T-cell (primary cell): ENCODE data around the gene CCL4. TPM values are rescaled to one million over a fixed set of nuclear protein-coding genes. Genes with fewer than 3 reads are reported as not detected.

ENCODE experiments used
- ATAC-seq, 4 experiments: fragments of 200-7000 bp in 3 of 4; fragments of 150-1000 bp in 1 of 4; cut with Tn5 transposase; replicated peaks in 1 of 4; 1 replicate in 3 of 4; 2 replicates in 1 of 4; pipeline ENCODE4 v1.10.0; 2021; ENCODE audit warnings: moderate library complexity in 3 of 4, mild to moderate bottlenecking in 2 of 4, moderate number of reproducible peaks in 1 of 4
- CTCF ChIA-PET, 2 donors: fragments of 300-600 bp; sonication (Branson Sonifier 250); formaldehyde crosslinking; loops; one replicate each; lab custom pipeline; 2022; ENCODE audit warnings: antibody characterized with exemption in 2 of 2; lab: Charles Lee
- POLR2A ChIA-PET, 2 donors: fragments of 300-600 bp; sonication (Branson Sonifier 250); formaldehyde crosslinking; loops; one replicate each; lab custom pipeline; 2022; ENCODE audit warnings: antibody characterized with exemption in 2 of 2; lab: Charles Lee
- DNase-seq, 35 experiments: peaks; one replicate each; pipeline versions ENCODE4 v3.0.0 to v3.0.0-alpha.2; 2013 to 2023
- H3K27ac ChIP-seq: one replicate; pipeline ENCODE4 v1.5.1; 2013; ENCODE audit warnings: low read length
- H3K27me3 ChIP-seq, 2 experiments: replicated peaks in 1 of 2; 1 replicate in 1 of 2; 2 replicates in 1 of 2; pipeline versions ENCODE4 v1.6.1 to v1.7.0; 2013; ENCODE audit warnings: low read length in 1 of 2, mixed read lengths in 1 of 2; ENCODE audit not compliant: control insufficient read depth in 2 of 2, insufficient read depth in 2 of 2; ENCODE audit errors: extremely low read depth in 1 of 2
- H3K36me3 ChIP-seq, 2 donors: 1 replicate in 1 of 2; 2 replicates in 1 of 2; pipeline versions ENCODE4 v1.6.1 to v1.7.0; 2013; ENCODE audit warnings: low read length in 1 of 2; ENCODE audit not compliant: control insufficient read depth in 2 of 2, insufficient read depth in 1 of 2; ENCODE audit errors: extremely low read depth in 1 of 2
- H3K4me1 ChIP-seq, 2 experiments: 1 replicate in 1 of 2; 2 replicates in 1 of 2; pipeline versions ENCODE4 v1.6.1 to v1.7.0; 2013; ENCODE audit warnings: low read length in 2 of 2, mixed read lengths in 1 of 2; ENCODE audit not compliant: insufficient read depth in 2 of 2, control insufficient read depth in 1 of 2; ENCODE audit errors: extremely low read depth in 1 of 2
- H3K4me3 ChIP-seq, 2 donors: 1 replicate in 1 of 2; 2 replicates in 1 of 2; pipeline versions ENCODE4 v1.5.1 to v1.7.0; 2013; ENCODE audit warnings: mild to moderate bottlenecking in 2 of 2, low read length in 1 of 2, moderate library complexity in 1 of 2; ENCODE audit not compliant: control insufficient read depth in 1 of 2; ENCODE audit errors: extremely low read depth in 1 of 2
- H3K9me3 ChIP-seq: 2 replicates; pipeline ENCODE4 v1.7.0; 2013
- H3K27ac Mint-ChIP-seq, 2 donors: one replicate each; pipeline ENCODE4 v1.8.0; 2020 to 2021; ENCODE audit warnings: mild to moderate bottlenecking in 2 of 2, mixed read lengths in 2 of 2
- H3K27me3 Mint-ChIP-seq, 2 donors: one replicate each; pipeline ENCODE4 v1.8.0; 2021 to 2022; ENCODE audit warnings: mixed read lengths in 2 of 2
- H3K36me3 Mint-ChIP-seq: one replicate; pipeline ENCODE4 v1.8.0; 2021; ENCODE audit warnings: mixed read lengths
- H3K4me1 Mint-ChIP-seq, 3 donors: one replicate each; pipeline ENCODE4 v1.8.0; 2020 to 2022; ENCODE audit warnings: mixed read lengths in 3 of 3, mild to moderate bottlenecking in 1 of 3
- H3K4me3 Mint-ChIP-seq, 3 donors: one replicate each; pipeline ENCODE4 v1.8.0; 2020 to 2022; ENCODE audit warnings: mild to moderate bottlenecking in 3 of 3, mixed read lengths in 3 of 3, moderate library complexity in 3 of 3
- H3K9me3 Mint-ChIP-seq, 3 donors: one replicate each; pipeline ENCODE4 v1.8.0; 2020 to 2022; ENCODE audit warnings: mixed read lengths in 3 of 3
- WGBS: methylation state at CpG from one replicate; pipeline ENCODE4 v1.1.5; 2013; ENCODE audit warnings: missing lambda C conversion rate; ENCODE audit not compliant: insufficient coverage; 5-methylcytosine and 5-hydroxymethylcytosine counted together
- total RNA-seq, 35 experiments: library from RNA in 6 of 35; stranded (reverse) in 6 of 35; fragments of 120-200 nt in 1 of 35; gene quantifications; one replicate each; pipeline versions ENCODE4 v1.2.1 to v1.2.4 and lab custom pipeline; 2013 to 2026

Gene CCL4
- total RNA-seq, 5 donors from 2014 or later (not counting 1 experiment from before 2014, with no cell fraction given): 6.2 to 20.4 (median 16.1) TPM

GRCh38 chr17:36131421-36131820, 27.8 kb downstream of the CCL4 start:
- Mint-ChIP-seq H3K27me3 (peaks cover 18 to 45% of the 10 kb centered on the region in 2 donors), H3K36me3 (no peaks in the 10 kb centered on the region), H3K4me1 (peaks cover 0 to 14% (median 2%) of the 10 kb centered on the region in 3 donors), H3K4me3 (no peak overlapping the region), H3K9me3 (no peaks in the 10 kb centered on the region), H3K27ac (no peak overlapping the region)
- Histone ChIP-seq H3K9me3 (no peaks in the 10 kb centered on the region), H3K27me3 (no peaks in the 10 kb centered on the region), H3K4me1 (peaks cover 0 to 13% of the 10 kb centered on the region in 2 experiments), H3K36me3 (no peaks in the 10 kb centered on the region), H3K4me3 (no peak overlapping the region), H3K27ac (no peak overlapping the region)
- ChIA-PET POLR2A (no interaction called here), CTCF (no interaction called here)
- no peak for ATAC-seq
- DNase-seq: no peak
- WGBS: no CpG with 5 or more reads among the region's 2 CpGs

DNA sequence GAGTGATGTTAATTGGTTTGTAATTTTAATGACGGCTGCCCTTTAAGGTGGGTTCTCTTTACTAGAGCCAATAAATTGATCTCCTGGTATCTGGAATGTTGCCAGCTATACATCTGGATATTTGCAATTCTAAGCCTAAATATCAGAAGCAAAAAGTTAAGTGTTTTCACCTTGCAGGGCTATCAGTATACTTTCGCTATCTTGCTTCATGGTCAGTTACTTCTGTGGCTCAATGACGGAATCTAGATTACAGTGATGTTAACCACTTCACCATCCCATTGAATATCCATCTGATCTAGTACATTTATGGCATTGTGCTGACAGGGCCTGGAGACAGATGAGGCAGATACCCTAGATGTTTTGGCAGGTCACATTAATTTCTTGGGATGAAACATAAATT, 28.3 kb downstream of the CCL4 start:
- ChIA-PET POLR2A (no interaction called here), CTCF (no interaction called here)
- ATAC-seq (no peak), DNase-seq (no peak)
- Histone ChIP-seq H3K27me3 (no peaks in the 10 kb centered on the region), H3K4me1 (peaks cover 0 to 8% of the 10 kb centered on the region in 2 experiments), H3K36me3 (no peaks in the 10 kb centered on the region), H3K4me3 (no peak overlapping the region), H3K9me3 (no peaks in the 10 kb centered on the region), H3K27ac (no peak overlapping the region)
- peaks cover 0 to 9% (median 2%) of the 10 kb centered on the region in 3 donors for H3K4me1 Mint-ChIP-seq
- H3K27me3 Mint-ChIP-seq: peaks cover 18 to 47% of the 10 kb centered on the region in 2 donors
- H3K4me3 Mint-ChIP-seq: no peak overlapping the region
- H3K36me3 Mint-ChIP-seq: no peaks in the 10 kb centered on the region
- H3K27ac Mint-ChIP-seq: no peak overlapping the region
- no peaks in the 10 kb centered on the region for H3K9me3 Mint-ChIP-seq
- WGBS: 93% methylated on average over 3 of the region's 3 CpGs

GRCh38 chr17:36132421-36132831, 28.8 kb downstream of the CCL4 start:
- ATAC-seq (no peak), DNase-seq (no peak)
- H3K4me3 ChIP-seq: no peak overlapping the region
- no peak overlapping the region for H3K27ac ChIP-seq
- Mint-ChIP-seq H3K4me3 (no peak overlapping the region), H3K27ac (no peak overlapping the region), H3K36me3 (no peaks in the 10 kb centered on the region), H3K4me1 (peaks cover 0 to 4% (median 0%) of the 10 kb centered on the region in 3 donors), H3K9me3 (no peaks in the 10 kb centered on the region), H3K27me3 (peaks cover 19 to 50% of the 10 kb centered on the region in 2 donors)
- no peaks in the 10 kb centered on the region for H3K9me3 ChIP-seq
- ChIA-PET CTCF (no interaction called here), POLR2A (no interaction called here)
- H3K27me3 ChIP-seq: no peaks in the 10 kb centered on the region
- 80% methylated on average over 1 of the region's 2 CpGs for WGBS
- H3K4me1 ChIP-seq: peaks cover 0 to 3% of the 10 kb centered on the region in 2 experiments
- no peaks in the 10 kb centered on the region for H3K36me3 ChIP-seq

DNA sequence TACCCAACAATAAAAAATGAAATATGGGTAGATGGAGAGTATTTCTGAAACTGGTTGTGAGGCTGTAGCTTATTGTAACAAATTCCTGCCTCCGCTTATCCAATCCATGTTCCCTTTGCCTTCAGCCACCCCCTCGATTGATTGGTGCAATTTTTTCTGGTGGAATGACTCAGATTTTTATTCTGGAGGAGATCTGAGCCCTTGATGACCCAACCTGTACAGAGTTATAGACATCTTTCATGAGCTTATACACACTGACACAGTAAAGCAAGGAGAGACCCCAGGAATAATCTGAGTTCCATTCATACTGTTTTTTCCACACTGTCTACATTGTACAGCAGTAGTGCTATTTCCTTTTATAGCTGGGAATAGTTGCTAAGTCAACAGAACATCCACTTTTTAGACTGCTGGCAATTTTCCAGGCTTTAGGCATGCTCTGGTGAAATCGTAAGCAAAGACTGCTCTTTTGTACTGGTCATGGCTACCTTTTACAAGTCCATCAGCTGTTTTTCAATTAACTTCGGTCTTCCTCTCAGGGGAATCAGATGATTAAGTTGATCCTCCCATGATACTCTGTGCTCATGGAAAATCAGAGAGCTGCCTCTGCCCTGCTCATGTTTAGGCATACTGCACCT, 30.1 kb downstream of the CCL4 start:
- H3K4me3 Mint-ChIP-seq: no peak overlapping the region
- Histone ChIP-seq H3K27me3 (no peaks in the 10 kb centered on the region), H3K4me3 (no peak overlapping the region), H3K4me1 (no peaks in the 10 kb centered on the region), H3K27ac (no peak overlapping the region), H3K9me3 (no peaks in the 10 kb centered on the region), H3K36me3 (no peaks in the 10 kb centered on the region)
- DNase-seq: no peak
- no peak for ATAC-seq
- H3K27me3 Mint-ChIP-seq: peaks cover 18 to 50% of the 10 kb centered on the region in 2 donors
- ChIA-PET CTCF (interaction anchor here in 1 of 2 donors (0.6 kb wide), 1 partner anchor 396 kb away, joined by 3 read pairs; no protein-coding TSS in a partner anchor), POLR2A (interaction anchor here in 1 of 2 donors (0.7 kb wide), 1 partner anchor 354 kb away, joined by 3 read pairs; no protein-coding TSS in a partner anchor)
- no peak overlapping the region for H3K27ac Mint-ChIP-seq
- WGBS: 91% methylated on average over 1 of the region's 4 CpGs
- no peaks in the 10 kb centered on the region for H3K4me1 Mint-ChIP-seq
- H3K9me3 Mint-ChIP-seq: no peaks in the 10 kb centered on the region
- H3K36me3 Mint-ChIP-seq: no peaks in the 10 kb centered on the region

GRCh38 chr17:36135465-36135864, 31.8 kb downstream of the CCL4 start:
- ATAC-seq (no peak), DNase-seq (no peak)
- WGBS: 93% methylated on average over 2 of the region's 4 CpGs
- Histone ChIP-seq H3K4me3 (no peak overlapping the region), H3K9me3 (no peaks in the 10 kb centered on the region), H3K36me3 (no peaks in the 10 kb centered on the region), H3K27me3 (no peaks in the 10 kb centered on the region), H3K4me1 (no peaks in the 10 kb centered on the region), H3K27ac (no peak overlapping the region)
- Mint-ChIP-seq H3K9me3 (no peaks in the 10 kb centered on the region), H3K27me3 (peaks cover 18 to 36% of the 10 kb centered on the region in 2 donors), H3K36me3 (no peaks in the 10 kb centered on the region), H3K4me3 (no peak overlapping the region), H3K4me1 (no peaks in the 10 kb centered on the region), H3K27ac (no peak overlapping the region)
- ChIA-PET POLR2A (no interaction called here), CTCF (interaction anchor here in 1 of 2 donors (0.6 kb wide), 1 partner anchor 13 kb away, joined by 3 read pairs; no protein-coding TSS in a partner anchor)

DNA sequence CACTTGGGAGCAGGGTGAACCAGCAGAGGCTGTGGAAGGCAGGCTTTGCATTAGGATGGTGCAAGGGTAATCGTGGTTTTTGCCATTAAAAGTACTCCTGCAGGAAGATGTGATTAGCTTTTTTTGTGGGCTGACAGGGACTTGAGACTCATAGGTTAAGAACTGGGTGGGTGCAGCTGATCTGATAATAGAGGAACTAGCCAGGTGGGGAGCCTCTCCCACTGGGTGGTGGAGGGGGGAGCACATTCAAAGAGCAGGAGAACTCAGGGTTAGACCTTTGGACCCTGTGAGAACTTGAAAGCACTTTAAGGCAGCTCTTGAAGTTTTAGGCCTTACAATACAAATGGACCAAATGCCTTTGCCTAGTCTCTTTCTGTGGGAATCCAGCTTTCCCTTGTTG, 32.4 kb downstream of the CCL4 start:
- Mint-ChIP-seq H3K27me3 (peaks cover 16 to 36% of the 10 kb centered on the region in 2 donors), H3K4me1 (no peaks in the 10 kb centered on the region), H3K36me3 (no peaks in the 10 kb centered on the region), H3K27ac (no peak overlapping the region), H3K4me3 (no peak overlapping the region), H3K9me3 (no peaks in the 10 kb centered on the region)
- H3K36me3 ChIP-seq: no peaks in the 10 kb centered on the region
- H3K27ac ChIP-seq: no peak overlapping the region
- H3K9me3 ChIP-seq: no peaks in the 10 kb centered on the region
- WGBS: 71% methylated on average over 1 of the region's 1 CpG
- CTCF ChIA-PET: no interaction called here
- no peak for DNase-seq
- H3K4me1 ChIP-seq: no peaks in the 10 kb centered on the region
- H3K4me3 ChIP-seq: no peak overlapping the region
- POLR2A ChIA-PET: no interaction called here
- no peaks in the 10 kb centered on the region for H3K27me3 ChIP-seq
- ATAC-seq: no peak
